ENCODE data around the gene UNC93B1.

- TF ChIP-seq CTCF (IDR thresholded peaks at IDR 0.05) (no peak), EP300 (IDR thresholded peaks at IDR 0.05) (no peak)
Observed at GRCh38 chr11:68013611-68014156, 9.8 kb upstream of the UNC93B1 start.

Data from upper lobe of left lung (tissue), 4 donors.